HG02798 (cell line): ENCODE measurements around the gene NCF2.
"Not testable (repeated sequence)": the region's sequence is repeated elsewhere in the genome, so short reads cannot be mapped to it uniquely, and the experiment has no call there.

ENCODE experiments used
- ATAC-seq: cut with Tn5 transposase; IDR thresholded peaks from one replicate; pipeline ENCODE4 v1.9.1; 2021; ENCODE audit warnings: mild to moderate bottlenecking; ENCODE audit not compliant: unreplicated experiment, poor library complexity

Gene NCF2

GRCh38 chr1:183590244-183591191 lies at the start of gene NCF2:
Gene NCF2 (minus strand): TSS chr1:183590459. CDS start chr1:183590329, 130 bp downstream.
- peak; percentile 81 for ATAC-seq

- no peak for ATAC-seq
Observed at GRCh38 chr1:183638649-183639387, 48.6 kb upstream of the NCF2 start.

GRCh38 chr1:183636783-183637182 lies 46.5 kb upstream of the NCF2 start:
- no peak for ATAC-seq

- ATAC-seq: peak; percentile 0
Observed at GRCh38 chr1:183636334-183636682, 46.0 kb upstream of the NCF2 start.

GRCh38 chr1:183635606-183636333 lies 45.5 kb upstream of the NCF2 start, which contains the start of gene ARPC5:
Gene ARPC5 (minus strand): TSS chr1:183635783. CDS start chr1:183635659, 124 bp downstream.
- peak; percentile 90 for ATAC-seq

- ATAC-seq: peak; percentile 3
Observed at GRCh38 chr1:183635099-183635605, 44.9 kb upstream of the NCF2 start.

- ATAC-seq: no peak
Observed at GRCh38 chr1:183634429-183635065, 44.3 kb upstream of the NCF2 start.

- peak; percentile 29 for ATAC-seq
Observed at GRCh38 chr1:183633676-183634343, 43.6 kb upstream of the NCF2 start.

GRCh38 chr1:183632964-183633363 lies 42.7 kb upstream of the NCF2 start:
- no peak for ATAC-seq

GRCh38 chr1:183632114-183632513 lies 41.9 kb upstream of the NCF2 start:
- ATAC-seq: no peak

GRCh38 chr1:183630748-183631147 lies 40.5 kb upstream of the NCF2 start:
- ATAC-seq: no peak

- no peak for ATAC-seq
Observed at GRCh38 chr1:183628537-183628936, 38.3 kb upstream of the NCF2 start.

GRCh38 chr1:183626236-183626635 lies 36.0 kb upstream of the NCF2 start:
- not testable (repeated sequence) for ATAC-seq

- peak; percentile 88 for ATAC-seq
Observed at GRCh38 chr1:183622884-183623785, 32.9 kb upstream of the NCF2 start.

- no peak for ATAC-seq
Observed at GRCh38 chr1:183622013-183622412, 31.8 kb upstream of the NCF2 start.

GRCh38 chr1:183620311-183620710 lies 30.1 kb upstream of the NCF2 start:
- ATAC-seq: no peak

- no peak for ATAC-seq
Observed at GRCh38 chr1:183619781-183620180, 29.5 kb upstream of the NCF2 start.

- not testable (repeated sequence) for ATAC-seq
Observed at GRCh38 chr1:183618202-183618601, 27.9 kb upstream of the NCF2 start.
